G401.6 (cell line): ENCODE results near the gene ACVR2B.
"Not testable (repeated sequence)": the region's sequence is repeated elsewhere in the genome, so short reads cannot be mapped to it uniquely, and the experiment has no call there.

Experiments used
- FAIRE-seq: peaks from 2 replicates; lab custom pipeline; 2012; peaks lifted over from hg19 to GRCh38; lab: Jason Lieb, UNC

The ACVR2B gene

GRCh38 chr3:38453075-38453912 lies at the start of gene ACVR2B:
Gene ACVR2B (plus strand): TSS chr3:38453890. CDS start chr3:38454323, 433 bp downstream.
- no peak for FAIRE-seq

GRCh38 chr3:38404286-38404685 lies 49.4 kb upstream of the ACVR2B start:
- no peak for FAIRE-seq

- no peak for FAIRE-seq
These were observed 42.1 kb upstream of the ACVR2B start for GRCh38 chr3:38411591-38411990.

- not testable (repeated sequence) for FAIRE-seq
These were observed 32.9 kb upstream of the ACVR2B start for GRCh38 chr3:38420758-38421157.

- no peak for FAIRE-seq
These were observed 31.9 kb upstream of the ACVR2B start for GRCh38 chr3:38421679-38422336.

- not testable (repeated sequence) for FAIRE-seq
These were observed 26.8 kb upstream of the ACVR2B start for GRCh38 chr3:38426798-38427426.

GRCh38 chr3:38432871-38433658 lies 20.6 kb upstream of the ACVR2B start:
- not testable (repeated sequence) for FAIRE-seq

- not testable (repeated sequence) for FAIRE-seq
These were observed 20.0 kb upstream of the ACVR2B start for GRCh38 chr3:38433661-38434060.

GRCh38 chr3:38438436-38439069 lies 15.1 kb upstream of the ACVR2B start:
- FAIRE-seq = not testable (repeated sequence)

GRCh38 chr3:38443205-38443604 lies 10.5 kb upstream of the ACVR2B start:
- FAIRE-seq = not testable (repeated sequence)

GRCh38 chr3:38446085-38446686 lies 7.5 kb upstream of the ACVR2B start:
- no peak for FAIRE-seq

- no peak for FAIRE-seq
These were observed 6.9 kb upstream of the ACVR2B start for GRCh38 chr3:38446812-38447211.

- no peak for FAIRE-seq
These were observed 2.8 kb upstream of the ACVR2B start for GRCh38 chr3:38450853-38451252.

- FAIRE-seq = no peak
These were observed 155 bp downstream of the ACVR2B start for GRCh38 chr3:38453913-38454177.

- FAIRE-seq = no peak
These were observed 641 bp downstream of the ACVR2B start for GRCh38 chr3:38454178-38454883.

- FAIRE-seq = no peak
These were observed 1.4 kb downstream of the ACVR2B start for GRCh38 chr3:38454884-38455638.

GRCh38 chr3:38455639-38456430 lies 2.1 kb downstream of the ACVR2B start:
- FAIRE-seq = no peak

GRCh38 chr3:38457111-38458003 lies 3.7 kb downstream of the ACVR2B start:
- no peak for FAIRE-seq
